Left ventricle myocardium inferior (tissue), 1 donor: ENCODE results near the gene NEK4. TPM values are rescaled to one million over a fixed set of nuclear protein-coding genes. Genes with fewer than 3 reads are reported as not detected.

ENCODE experiments used
- DNase-seq: peaks from one replicate; pipeline ENCODE4 v3.0.0-alpha.2; 2020
- H3K27ac ChIP-seq: fragments of 200-600 bp; replicated peaks from 2 replicates; pipeline ENCODE4 v1.8.0; 2021
- H3K27me3 ChIP-seq: fragments of 200-600 bp; 2 replicates; pipeline ENCODE4 v1.8.0; 2021; ENCODE audit warnings: low read depth
- H3K36me3 ChIP-seq: fragments of 200-600 bp; 2 replicates; pipeline ENCODE4 v1.8.0; 2021
- H3K4me1 ChIP-seq: fragments of 200-600 bp; 2 replicates; pipeline ENCODE4 v1.8.0; 2021
- H3K4me3 ChIP-seq: fragments of 200-600 bp; 2 replicates; pipeline ENCODE4 v1.8.0; 2021; ENCODE audit warnings: mild to moderate bottlenecking, moderate library complexity
- H3K9me3 ChIP-seq: fragments of 200-600 bp; replicated peaks from 2 replicates; pipeline ENCODE4 v1.8.0; 2021
- intact Hi-C: fragments of 100-400 bp; cut with micrococcal nuclease; formaldehyde crosslinking; loops from one replicate; pipeline ENCODE4 v1.11.0; 2022
- long read RNA-seq: library from polyadenylated mRNA; unstranded; transcript quantifications from one replicate; pipeline ENCODE4 v2.0.0, GENCODE V29; 2021
- total RNA-seq: library from RNA; stranded (reverse); fragmentation: NEBNext Ultra II Directional; extraction: Animal tissue kit (Norgen Biotek cat#: 25700); gene quantifications from one replicate; pipeline ENCODE4 v1.2.1, GENCODE V29; 2021
- TF ChIP-seq, protein P1 (sequence below): fragments of 200-600 bp; IDR thresholded peaks from 2 replicates; pipeline ENCODE4 v1.8.0; 2021; ENCODE audit warnings: antibody characterized with exemption, mild to moderate bottlenecking, borderline replicate concordance
- donor health status: DM: no; HTN: yes; CAD: no; lungs with severe emphysema.

The NEK4 gene
- total RNA-seq, result 17.7 TPM
- long read RNA-seq, full-length matches to known transcripts, result 12 of 24 reads
- long read RNA-seq, partial matches to known transcripts, result 4 of 24 reads
- long read RNA-seq, other reads (novel, unspliced or antisense), result 8 of 24 reads

DNA sequence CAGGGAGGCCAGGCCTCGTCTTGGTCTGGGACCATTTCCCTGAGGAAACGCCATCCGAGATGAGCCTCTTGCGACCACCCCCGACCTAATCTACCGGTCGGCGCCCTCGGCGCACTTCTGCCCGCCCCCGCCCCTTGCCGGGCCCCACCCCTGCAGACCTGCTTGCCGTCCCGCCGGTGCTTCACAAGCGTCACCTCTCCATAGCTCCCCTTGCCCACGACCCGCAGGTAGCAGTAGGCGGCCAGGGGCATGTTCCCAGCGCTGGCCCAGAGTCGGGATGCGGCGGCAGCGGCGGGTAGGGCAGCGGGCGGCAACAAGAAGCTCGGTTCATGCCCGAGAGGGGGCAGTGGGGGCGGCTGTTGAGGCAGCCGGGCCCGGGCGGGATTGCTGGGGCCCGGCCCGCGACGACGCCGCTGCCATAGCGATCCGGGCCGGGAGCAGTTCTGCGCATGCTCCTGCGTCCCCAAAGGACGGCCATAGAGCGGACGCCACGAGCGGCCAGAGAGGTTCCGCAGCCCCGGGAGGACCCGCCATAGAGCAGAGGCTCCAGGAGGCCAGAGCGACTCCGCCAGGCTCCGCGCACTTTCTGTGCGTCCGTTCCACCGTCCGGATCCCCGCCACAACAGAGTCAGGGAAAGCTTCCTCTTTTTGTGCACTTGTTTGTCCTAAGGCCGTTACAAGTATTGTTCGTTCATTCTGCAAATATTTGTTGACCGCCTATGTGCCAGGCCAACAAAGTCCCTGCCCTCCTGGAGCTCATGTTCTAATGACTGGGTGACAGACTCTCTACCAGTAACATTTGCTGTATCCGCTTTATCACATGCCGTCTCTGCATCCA is at the start of gene NEK4:
TSS of gene NEK4 (minus strand) at position 445 of the 838 bp plus-strand sequence. CDS start at position 251, 194 bp downstream.
- Histone ChIP-seq H3K36me3 (peaks cover 25% of the 10 kb centered on the region), H3K4me1 (peaks cover 26% of the 10 kb centered on the region), H3K4me3 (peak within 1 kb of the TSS; percentile 95), H3K9me3 (no peaks in the 10 kb centered on the region), H3K27me3 (no peaks in the 10 kb centered on the region), H3K27ac (peak within 1 kb of the TSS; percentile 87)
- TF ChIP-seq, protein P1, sequence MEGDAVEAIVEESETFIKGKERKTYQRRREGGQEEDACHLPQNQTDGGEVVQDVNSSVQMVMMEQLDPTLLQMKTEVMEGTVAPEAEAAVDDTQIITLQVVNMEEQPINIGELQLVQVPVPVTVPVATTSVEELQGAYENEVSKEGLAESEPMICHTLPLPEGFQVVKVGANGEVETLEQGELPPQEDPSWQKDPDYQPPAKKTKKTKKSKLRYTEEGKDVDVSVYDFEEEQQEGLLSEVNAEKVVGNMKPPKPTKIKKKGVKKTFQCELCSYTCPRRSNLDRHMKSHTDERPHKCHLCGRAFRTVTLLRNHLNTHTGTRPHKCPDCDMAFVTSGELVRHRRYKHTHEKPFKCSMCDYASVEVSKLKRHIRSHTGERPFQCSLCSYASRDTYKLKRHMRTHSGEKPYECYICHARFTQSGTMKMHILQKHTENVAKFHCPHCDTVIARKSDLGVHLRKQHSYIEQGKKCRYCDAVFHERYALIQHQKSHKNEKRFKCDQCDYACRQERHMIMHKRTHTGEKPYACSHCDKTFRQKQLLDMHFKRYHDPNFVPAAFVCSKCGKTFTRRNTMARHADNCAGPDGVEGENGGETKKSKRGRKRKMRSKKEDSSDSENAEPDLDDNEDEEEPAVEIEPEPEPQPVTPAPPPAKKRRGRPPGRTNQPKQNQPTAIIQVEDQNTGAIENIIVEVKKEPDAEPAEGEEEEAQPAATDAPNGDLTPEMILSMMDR, result no peak
- intact Hi-C loops, result no loop called here
- peak; percentile 94 for DNase-seq

DNA sequence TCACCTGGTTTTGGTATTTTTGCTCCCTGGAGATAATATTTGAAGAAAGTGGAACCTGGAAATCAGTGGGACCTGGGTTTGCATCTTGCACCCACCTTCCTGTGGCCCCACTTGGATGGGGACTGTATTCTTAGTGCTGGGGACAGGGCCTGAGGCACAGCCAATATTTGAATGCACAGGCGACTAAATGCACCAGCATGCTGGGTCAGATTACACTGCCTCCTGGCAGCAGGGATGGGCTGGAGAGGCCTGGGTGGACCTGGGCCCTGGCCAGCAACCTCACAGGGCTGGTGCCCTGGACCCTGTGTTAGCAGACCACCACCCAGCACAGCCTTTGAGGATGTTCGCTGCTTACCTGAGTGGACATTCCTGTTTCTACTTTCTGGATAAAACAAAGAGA is 49.2 kb upstream of the NEK4 start:
- Histone ChIP-seq H3K9me3 (no peaks in the 10 kb centered on the region), H3K4me1 (no peaks in the 10 kb centered on the region), H3K36me3 (peaks cover 16% of the 10 kb centered on the region), H3K4me3 (no peak overlapping the region), H3K27me3 (no peaks in the 10 kb centered on the region), H3K27ac (no peak overlapping the region)
- DNase-seq, result no peak
- TF ChIP-seq, protein P1, result no peak
- intact Hi-C loops, result no loop called here

DNA sequence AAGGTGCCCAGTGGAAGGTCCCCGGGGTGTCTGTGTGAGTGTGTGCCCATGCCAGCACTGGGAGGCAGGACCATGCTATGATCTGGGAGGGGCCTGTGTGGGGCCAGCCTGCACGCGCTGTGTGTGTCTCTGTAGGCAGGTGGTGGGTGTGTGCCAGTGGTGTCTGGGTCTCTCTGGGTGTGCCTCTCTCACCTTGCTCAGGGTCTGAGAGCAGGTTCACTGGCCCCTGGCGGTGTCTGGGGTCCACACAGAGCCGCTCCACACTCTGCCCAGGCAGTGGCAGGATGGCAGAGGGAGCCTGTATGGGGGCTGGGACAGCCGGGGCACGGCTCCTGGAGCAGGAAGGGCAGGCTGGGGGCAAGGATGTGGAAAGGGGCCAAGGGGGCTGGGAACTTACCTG is 47.1 kb upstream of the NEK4 start:
- H3K4me3 ChIP-seq, result no peak overlapping the region
- H3K27ac ChIP-seq, result no peak overlapping the region
- no peaks in the 10 kb centered on the region for H3K9me3 ChIP-seq
- DNase-seq, result no peak
- intact Hi-C loops, result no loop called here
- TF ChIP-seq, protein P1, result no peak
- H3K4me1 ChIP-seq, result no peaks in the 10 kb centered on the region
- H3K36me3 ChIP-seq, result peaks cover 1% of the 10 kb centered on the region
- no peaks in the 10 kb centered on the region for H3K27me3 ChIP-seq

DNA sequence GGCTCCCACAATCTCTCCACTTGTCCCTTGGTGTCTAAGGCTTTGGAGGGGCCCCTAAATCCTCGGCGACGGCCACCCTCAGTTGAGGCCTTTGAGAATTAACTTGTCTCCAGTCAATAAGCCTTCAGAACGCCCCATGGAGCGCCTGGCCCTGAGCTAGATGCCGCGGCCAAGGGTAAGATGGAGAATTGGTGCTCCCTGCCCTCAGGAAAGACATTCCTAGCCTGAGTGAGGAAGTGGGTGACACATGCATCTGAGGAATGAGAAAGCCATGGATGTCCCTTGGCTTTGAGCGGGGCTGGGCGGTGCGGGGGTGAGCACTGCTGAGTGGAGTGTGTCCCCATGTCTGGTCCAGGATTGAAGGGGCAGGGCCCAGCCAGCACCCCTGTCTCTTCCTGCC is 46.5 kb upstream of the NEK4 start:
- H3K36me3 ChIP-seq, result no peaks in the 10 kb centered on the region

DNA sequence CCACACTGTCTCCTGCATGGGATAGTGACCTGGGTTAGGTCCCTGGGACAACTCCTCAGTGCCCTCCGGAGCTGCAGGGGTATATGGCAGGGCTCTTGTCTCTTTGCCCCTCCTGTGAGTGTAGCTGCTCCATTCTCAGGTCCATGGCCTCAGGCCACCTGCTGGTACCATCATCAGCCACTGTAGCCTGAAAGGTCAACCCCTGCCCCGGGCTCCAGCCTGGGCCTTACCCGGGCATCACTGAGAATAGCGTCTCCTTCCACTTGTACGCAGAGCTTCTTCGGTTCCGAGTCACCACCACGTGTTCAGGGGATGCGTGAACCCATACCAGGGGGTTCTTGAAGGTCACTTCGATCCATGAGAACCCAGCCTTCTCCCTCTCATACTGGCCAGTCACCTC is 45.9 kb upstream of the NEK4 start:
- intact Hi-C loops, result no loop called here
- no peak for DNase-seq
- H3K27ac ChIP-seq, result no peak overlapping the region
- H3K4me1 ChIP-seq, result no peaks in the 10 kb centered on the region
- H3K36me3 ChIP-seq, result no peaks in the 10 kb centered on the region
- H3K4me3 ChIP-seq, result no peak overlapping the region
- TF ChIP-seq, protein P1, result no peak
- H3K27me3 ChIP-seq, result no peaks in the 10 kb centered on the region
- H3K9me3 ChIP-seq, result no peaks in the 10 kb centered on the region

More for the DNA sequence above, 46.5 kb upstream of the NEK4 start:
- intact Hi-C loops, result no loop called here
- Histone ChIP-seq H3K9me3 (no peaks in the 10 kb centered on the region), H3K4me3 (no peak overlapping the region), H3K27ac (no peak overlapping the region), H3K27me3 (no peaks in the 10 kb centered on the region), H3K4me1 (no peaks in the 10 kb centered on the region)
- DNase-seq, result no peak
- TF ChIP-seq, protein P1, result no peak
